ENCODE results near the gene SAT1. TPM values are rescaled to one million over a fixed set of nuclear protein-coding genes. Genes with fewer than 3 reads are reported as not detected.
A peak's percentile ranks its signal among the peaks of the same experiment; 100 is the strongest.
"Not testable (repeated sequence)": the region's sequence is repeated elsewhere in the genome, so short reads cannot be mapped to it uniquely, and the experiment has no call there.

SAT1 gene
- total and polyA plus RNA-seq, 12 donors, result 73.5 to 884 (median 114) TPM

DNA sequence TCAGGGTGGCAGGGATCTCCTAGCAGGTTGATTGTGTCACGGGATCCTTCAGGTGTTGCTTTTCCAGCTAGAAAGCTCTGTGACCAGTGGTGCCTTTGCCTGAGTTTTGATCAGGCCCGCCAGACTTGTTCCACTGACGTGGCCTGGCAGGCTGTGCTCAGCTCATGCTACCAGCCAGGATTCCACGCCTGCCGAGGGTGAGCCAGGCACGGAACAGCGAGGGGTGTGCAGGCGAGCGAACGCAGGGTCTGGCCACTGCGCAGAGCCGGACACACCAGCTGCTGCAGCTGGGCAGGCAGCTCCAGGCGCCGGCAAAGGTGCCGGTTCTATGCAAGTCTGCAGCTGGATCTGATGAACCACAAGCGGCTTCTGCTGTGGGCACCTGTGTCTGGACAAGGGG, 17.1 kb upstream of the SAT1 start:
- 91 to 97% methylated on average over 16 of the region's 16 CpGs for WGBS, 2 donors
- no peaks in the 10 kb centered on the region for H3K36me3 ChIP-seq
- no peaks in the 10 kb centered on the region for H3K4me1 ChIP-seq
- DNase-seq, result no peak
- intact Hi-C loops (cut with DNase I), result no loop called here
- H3K27me3 ChIP-seq, result no peaks in the 10 kb centered on the region
- ATAC-seq, result no peak
- TF ChIP-seq, protein P1, sequence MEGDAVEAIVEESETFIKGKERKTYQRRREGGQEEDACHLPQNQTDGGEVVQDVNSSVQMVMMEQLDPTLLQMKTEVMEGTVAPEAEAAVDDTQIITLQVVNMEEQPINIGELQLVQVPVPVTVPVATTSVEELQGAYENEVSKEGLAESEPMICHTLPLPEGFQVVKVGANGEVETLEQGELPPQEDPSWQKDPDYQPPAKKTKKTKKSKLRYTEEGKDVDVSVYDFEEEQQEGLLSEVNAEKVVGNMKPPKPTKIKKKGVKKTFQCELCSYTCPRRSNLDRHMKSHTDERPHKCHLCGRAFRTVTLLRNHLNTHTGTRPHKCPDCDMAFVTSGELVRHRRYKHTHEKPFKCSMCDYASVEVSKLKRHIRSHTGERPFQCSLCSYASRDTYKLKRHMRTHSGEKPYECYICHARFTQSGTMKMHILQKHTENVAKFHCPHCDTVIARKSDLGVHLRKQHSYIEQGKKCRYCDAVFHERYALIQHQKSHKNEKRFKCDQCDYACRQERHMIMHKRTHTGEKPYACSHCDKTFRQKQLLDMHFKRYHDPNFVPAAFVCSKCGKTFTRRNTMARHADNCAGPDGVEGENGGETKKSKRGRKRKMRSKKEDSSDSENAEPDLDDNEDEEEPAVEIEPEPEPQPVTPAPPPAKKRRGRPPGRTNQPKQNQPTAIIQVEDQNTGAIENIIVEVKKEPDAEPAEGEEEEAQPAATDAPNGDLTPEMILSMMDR (IDR thresholded peaks at IDR 0.05), result no peak
- no peak overlapping the region for H3K4me3 ChIP-seq
- H3K9me3 ChIP-seq, result no peaks in the 10 kb centered on the region
- H3K27ac ChIP-seq, result no peak overlapping the region

DNA sequence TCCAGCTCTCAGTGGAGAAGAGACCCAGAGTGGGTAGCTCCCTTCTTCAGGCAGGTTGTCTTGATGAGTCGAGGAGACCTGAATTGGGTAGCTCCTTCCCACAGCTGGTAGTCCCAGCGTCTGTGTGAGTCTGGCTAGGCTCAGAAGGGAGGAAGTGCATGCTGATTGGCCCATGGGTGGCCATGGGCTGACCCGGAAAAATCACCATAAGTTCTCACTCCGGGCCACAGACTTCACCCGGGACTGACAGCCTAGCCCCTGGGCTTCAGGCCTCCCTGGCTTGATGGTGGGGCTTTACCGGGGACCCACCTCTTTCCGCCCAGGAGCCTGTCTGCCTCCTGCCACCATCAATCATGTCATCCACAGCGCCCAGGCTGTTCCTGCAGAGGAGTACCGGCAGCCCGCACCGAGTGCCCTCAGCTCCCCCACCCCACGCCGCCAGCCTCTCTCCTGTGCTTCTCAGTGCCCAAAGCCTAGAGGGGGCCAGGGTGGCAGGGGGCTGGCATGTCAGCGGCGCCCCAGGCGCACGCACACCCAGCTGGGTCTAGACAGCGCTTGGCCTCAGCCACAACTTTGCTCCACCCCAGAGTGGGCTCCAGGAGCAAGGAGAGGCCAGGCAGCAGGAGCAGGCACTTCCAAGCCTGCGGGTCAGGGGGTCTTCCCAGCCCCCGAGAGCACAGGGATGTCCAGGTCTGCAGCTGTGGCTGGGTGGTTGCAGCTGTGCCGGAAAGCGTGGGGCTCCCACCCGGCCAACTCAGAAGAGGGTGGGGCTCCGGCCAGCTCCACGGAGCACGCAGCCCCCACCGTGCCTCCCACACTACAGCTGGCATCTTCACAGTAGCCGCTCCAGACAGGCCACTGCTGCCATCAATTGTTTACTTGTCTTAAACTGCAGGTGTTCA, 16.1 kb upstream of the SAT1 start:
- no peaks in the 10 kb centered on the region for H3K9me3 ChIP-seq
- ATAC-seq (peak in 4 of 8 donors; percentile 28 to 61 (median 42)), DNase-seq (no peak)
- peak overlapping the region in 1 of 10 donors; percentile 50 for H3K4me3 ChIP-seq
- WGBS, 2 donors, result 68 to 76% methylated on average over 22 to 28 of the region's 28 CpGs
- intact Hi-C loops (cut with DNase I), result no loop called here
- peak overlapping the region in 1 of 10 donors; percentile 83 for H3K27ac ChIP-seq
- no peaks in the 10 kb centered on the region for H3K36me3 ChIP-seq
- H3K27me3 ChIP-seq, result no peaks in the 10 kb centered on the region
- H3K4me1 ChIP-seq, result no peaks in the 10 kb centered on the region
- TF ChIP-seq, protein P1 (IDR thresholded peaks at IDR 0.05), result no peak

DNA sequence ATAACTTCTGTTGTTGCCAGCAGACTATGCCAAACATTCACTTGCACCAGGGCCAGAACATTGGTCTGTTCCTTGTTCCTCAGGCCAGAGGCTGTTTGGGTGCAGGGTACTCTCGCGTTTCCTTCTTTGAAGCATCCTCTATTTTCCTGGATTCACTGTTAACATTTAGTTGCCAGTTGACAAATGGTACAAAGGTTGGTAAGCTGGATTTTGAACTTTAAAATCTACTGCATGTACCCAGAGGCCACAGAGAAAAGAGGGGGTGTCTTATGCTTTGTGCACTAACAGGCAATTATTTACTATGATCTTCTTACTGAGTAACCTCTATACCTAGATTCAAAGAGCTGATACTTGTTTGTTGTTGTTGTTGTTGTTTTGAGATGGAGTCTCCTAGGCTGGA, 12.8 kb upstream of the SAT1 start:
- DNase-seq, result no peak
- ATAC-seq, result no peak
- Histone ChIP-seq H3K4me3 (no peak overlapping the region), H3K27me3 (no peaks in the 10 kb centered on the region), H3K36me3 (no peaks in the 10 kb centered on the region), H3K4me1 (peaks cover 0 to 14% (median 0%) of the 10 kb centered on the region in 9 donors), H3K27ac (no peak overlapping the region), H3K9me3 (no peaks in the 10 kb centered on the region)
- TF ChIP-seq, protein P1 (IDR thresholded peaks at IDR 0.05), result no peak
- intact Hi-C loops (cut with DNase I), result no loop called here
- 86 to 94% methylated on average over 2 of the region's 2 CpGs for WGBS, 2 donors

DNA sequence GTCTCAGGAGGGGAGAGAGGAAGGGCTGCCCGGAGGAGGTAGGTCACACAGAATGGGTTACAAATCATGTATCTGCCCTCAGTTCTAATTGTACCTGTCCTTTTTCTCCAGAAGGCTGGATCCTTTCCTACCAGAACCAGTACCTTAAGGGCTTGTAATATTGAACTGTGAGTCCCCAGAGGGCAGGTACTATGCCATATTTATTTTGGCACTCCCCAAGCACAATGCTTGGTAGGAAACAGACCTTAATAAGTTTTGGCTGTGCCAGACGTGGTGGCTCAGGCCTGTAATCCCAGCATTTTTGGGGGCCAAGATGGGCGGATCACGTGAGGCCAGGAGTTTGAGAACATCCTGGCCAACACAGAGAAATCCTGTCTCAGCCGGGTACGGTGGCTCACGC, 11.9 kb upstream of the SAT1 start:
- intact Hi-C loops (cut with DNase I); H3K4me3 ChIP-seq; H3K27me3 ChIP-seq; ATAC-seq; DNase-seq; H3K9me3 ChIP-seq; H3K27ac ChIP-seq; H3K36me3 ChIP-seq: not testable (repeated sequence)
- peaks cover 0 to 14% (median 0%) of the 10 kb centered on the region in 9 donors for H3K4me1 ChIP-seq
- WGBS, 2 donors, result 93 to 96% methylated on average over 6 to 7 of the region's 7 CpGs
